ENCODE data around the gene CDH20.
A peak's percentile ranks its signal among the peaks of the same experiment; 100 is the strongest.

CDH20 gene

DNA sequence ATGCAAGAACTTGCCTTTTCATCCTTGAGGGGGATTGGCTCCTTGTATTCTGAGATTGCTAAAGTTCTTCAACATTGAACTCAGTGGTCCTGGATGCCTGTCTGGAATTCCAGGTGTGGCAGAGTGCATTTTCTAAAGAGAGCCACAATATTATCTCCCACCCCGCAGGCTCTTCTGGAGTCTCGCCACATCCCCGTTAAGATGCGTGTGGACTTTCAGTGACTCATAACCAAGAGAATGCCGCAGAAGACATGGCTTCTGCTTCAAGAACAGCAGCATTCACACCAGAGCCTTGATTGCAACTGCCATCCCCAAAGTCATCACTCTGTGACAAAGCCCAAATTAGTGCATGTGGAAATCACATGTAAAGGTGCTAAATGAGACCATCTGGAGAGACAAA is 142.7 kb downstream of the CDH20 start:
- in situ Hi-C loops (cut with MboI; ENCODE audit: low pct_unique_long_range_greater_than_20kb, low sequenced_read_pairs) = no loop called here
- no peak for DNase-seq

DNA sequence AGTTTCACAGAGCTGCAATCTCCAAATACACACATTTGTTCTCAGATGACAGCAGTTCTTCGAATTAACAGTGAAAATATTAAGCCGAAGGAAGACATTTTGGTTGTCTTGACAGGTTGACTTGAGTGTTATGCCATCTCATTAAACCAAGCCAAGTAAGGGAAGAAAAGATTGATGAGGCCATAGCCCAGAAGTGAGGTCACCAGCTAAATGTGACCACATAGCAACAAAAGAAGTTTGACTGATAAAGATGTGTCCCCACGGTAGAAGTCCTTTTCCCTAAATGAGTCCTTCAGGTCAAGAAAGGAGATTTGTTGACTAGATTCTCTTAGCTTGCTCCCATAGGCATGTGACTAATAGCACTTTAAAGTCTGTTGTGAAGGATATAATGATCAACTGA is 156.1 kb downstream of the CDH20 start:
- no peak for DNase-seq
- in situ Hi-C loops (cut with MboI; ENCODE audit: low pct_unique_long_range_greater_than_20kb, low sequenced_read_pairs) = no loop called here

DNA sequence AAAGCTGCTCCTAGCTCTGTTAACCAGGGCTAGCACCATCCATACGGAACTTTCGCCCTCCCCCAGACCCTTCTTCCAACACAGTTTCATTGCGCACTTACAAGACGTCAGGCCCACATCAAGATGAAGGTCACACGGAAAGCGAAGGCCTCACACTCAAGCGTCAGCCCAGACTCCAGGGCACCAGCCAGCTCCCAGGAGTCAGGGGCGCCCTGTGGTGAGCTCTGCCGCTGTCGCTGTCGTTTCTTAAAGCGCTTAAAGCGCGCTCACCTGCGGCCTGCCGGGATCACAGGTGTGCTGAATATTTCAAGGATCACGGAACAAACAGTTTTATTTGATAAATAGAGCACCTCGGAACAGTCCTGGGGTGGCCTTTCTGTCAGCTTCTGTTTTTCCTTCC is 163.1 kb downstream of the CDH20 start:
- in situ Hi-C loops (cut with MboI; ENCODE audit: low pct_unique_long_range_greater_than_20kb, low sequenced_read_pairs) = no loop called here
- DNase-seq = no peak

DNA sequence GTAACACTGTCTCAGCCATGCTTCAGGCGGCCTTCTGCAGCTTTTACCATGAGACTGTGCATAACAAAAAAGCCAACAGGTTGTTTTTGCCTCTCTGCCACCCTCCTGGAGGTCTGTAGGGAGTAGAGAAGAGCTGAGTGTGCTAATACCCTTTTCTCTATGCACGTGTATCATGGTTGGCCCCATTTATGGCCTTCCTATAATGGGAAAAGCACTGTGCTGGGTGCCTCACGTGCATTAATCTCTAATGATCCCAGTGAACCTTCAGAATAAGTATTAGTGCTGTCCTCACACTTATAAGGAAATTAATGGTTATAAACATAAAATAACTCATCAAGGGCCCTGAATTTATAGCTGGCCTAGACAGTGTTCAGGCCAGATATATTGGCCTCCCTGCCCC is 164.2 kb downstream of the CDH20 start:
- in situ Hi-C loops (cut with MboI; ENCODE audit: low pct_unique_long_range_greater_than_20kb, low sequenced_read_pairs) = no loop called here
- DNase-seq = no peak

DNA sequence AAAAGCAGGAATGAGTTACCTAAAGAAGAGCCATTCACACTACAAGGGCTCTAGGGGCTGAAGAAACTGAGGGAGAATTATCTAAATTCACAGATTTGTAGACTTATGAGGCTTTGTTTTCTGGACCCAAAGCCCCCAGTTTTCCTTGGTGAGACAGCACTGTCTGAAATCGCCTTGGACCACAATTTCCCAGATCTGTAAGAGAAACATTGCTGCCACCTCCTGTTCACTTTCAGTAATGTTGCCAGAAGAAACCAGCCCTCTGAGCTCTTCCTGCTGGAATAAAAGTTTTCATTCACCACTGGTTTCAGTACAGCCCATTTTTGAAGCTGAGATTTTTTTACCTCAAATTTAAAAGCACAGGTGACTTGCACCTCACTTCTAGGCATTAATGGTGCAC is 169.2 kb downstream of the CDH20 start:
- DNase-seq = peak; percentile 59
- in situ Hi-C loops (cut with MboI; ENCODE audit: low pct_unique_long_range_greater_than_20kb, low sequenced_read_pairs) = loop anchor here (25.0 kb wide), 1 partner anchor 190 kb away; no protein-coding TSS in a partner anchor

DNA sequence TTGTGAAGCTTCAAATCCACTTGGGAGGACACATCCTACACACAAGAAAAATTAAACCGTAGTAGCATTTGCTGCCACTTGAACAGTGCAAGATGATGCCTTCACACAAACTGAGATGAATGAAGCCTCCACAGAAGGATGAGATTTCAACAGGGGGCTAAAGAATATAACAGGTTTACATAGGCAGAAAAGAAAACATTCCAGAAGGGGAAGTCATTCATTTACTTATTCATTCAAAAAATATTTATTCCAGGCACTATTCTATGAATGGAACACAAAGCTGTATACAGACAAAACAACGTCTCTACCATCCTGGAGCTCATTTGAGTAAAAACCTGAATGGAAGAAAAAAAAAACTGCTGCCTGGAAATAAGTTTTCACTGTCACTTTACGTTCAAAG is 170.5 kb downstream of the CDH20 start:
- DNase-seq = no peak
- in situ Hi-C loops (cut with MboI; ENCODE audit: low pct_unique_long_range_greater_than_20kb, low sequenced_read_pairs) = loop anchor here (25.0 kb wide), 1 partner anchor 191 kb away; no protein-coding TSS in a partner anchor

DNA sequence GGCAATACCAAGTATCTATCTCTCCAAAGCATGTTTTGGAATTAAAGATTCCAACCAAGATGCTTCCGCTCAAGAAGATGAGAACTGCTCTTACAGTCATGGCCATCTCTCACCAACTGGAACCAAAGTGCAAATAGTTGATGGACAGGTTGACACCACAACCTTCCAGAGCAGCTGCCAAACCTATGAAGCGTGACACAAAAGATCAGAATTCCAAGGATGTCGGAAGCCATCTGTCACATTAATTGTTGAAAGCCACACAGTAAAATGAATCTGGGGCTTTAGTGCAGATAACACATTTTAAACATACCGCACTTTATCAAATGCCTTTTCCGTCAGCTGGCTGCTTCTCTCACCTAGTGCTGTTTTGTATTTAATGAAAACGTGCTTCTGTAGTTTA is 195.7 kb downstream of the CDH20 start:
- no peak for DNase-seq
- in situ Hi-C loops (cut with MboI; ENCODE audit: low pct_unique_long_range_greater_than_20kb, low sequenced_read_pairs) = no loop called here

DNA sequence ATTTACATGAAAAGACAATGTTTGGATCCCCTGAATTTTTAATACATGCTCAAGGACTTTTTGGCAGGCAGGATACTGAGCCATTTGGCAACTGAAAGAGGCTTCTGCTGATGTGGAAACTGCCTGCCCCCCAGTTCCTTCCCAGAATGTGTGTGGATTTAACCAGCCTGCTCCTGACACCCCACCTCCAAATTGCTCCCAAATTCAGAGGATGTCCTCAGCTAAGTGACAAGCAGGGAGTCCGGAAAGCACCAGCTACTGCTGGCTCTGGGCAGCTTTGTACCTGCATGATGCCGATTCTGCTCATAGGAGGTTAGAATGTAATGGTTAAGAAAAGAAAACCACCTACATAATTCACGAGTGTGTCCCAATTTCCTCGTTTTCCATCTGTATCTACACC is 197.5 kb downstream of the CDH20 start:
- no peak for DNase-seq
- in situ Hi-C loops (cut with MboI; ENCODE audit: low pct_unique_long_range_greater_than_20kb, low sequenced_read_pairs) = no loop called here

DNA sequence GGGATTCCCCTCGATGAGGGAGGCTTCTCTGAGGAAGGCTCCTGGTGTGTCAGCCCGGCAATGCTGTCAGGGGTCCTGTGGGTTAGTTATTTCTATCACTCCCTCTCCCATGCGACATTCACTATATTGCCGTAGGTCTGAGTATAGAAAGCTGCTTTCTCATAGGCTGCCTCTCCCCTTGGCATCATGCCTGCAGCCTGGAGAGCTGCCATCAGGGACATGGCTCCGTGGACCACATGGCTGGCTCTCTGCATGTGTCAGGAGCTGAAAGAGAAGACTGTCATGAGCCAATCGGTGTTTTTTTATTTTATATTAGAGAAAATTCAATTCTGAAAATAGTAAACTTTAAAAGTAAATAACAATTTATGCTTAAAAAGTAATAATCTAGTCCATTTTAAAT is 198.0 kb downstream of the CDH20 start:
- in situ Hi-C loops (cut with MboI; ENCODE audit: low pct_unique_long_range_greater_than_20kb, low sequenced_read_pairs) = no loop called here
- no peak for DNase-seq

DNA sequence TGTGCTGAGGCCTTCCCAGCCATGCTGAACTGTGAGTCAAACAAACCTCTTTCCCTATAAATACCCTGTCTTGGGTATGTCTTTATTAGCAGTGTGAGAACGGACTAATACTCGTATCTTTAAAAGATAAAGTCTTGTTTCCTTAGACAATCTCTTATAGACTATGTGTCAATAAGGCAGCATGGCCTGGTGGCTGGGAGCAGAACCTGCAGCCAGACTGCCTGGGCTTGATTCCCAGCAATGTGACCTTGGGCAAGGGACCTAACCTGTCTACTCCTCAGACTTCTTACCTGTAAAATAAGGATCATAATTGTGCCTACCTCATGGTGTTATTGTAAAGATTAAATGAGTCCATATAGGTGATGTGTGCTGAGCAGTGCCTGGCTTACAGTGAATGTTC is 198.7 kb downstream of the CDH20 start:
- no peak for DNase-seq
- in situ Hi-C loops (cut with MboI; ENCODE audit: low pct_unique_long_range_greater_than_20kb, low sequenced_read_pairs) = no loop called here

DNA sequence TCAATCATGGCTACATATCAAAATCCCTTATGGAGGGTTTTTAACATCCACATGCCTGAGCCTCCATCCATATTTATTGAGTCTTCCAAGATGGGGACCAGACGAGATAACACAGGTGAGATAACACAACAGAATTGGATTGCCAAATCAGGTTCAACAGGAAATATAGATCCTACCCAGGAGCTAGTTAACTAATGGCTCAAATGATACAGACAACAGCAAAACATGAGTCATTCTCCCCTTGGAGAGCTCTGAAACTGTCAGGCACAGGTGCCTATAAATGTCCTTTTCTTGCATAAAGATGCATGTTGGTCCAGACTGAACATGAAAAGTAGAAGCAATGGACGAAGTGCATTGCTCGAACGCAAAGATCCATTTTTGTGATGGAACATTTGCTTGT is 202.2 kb downstream of the CDH20 start:
- DNase-seq = no peak
- in situ Hi-C loops (cut with MboI; ENCODE audit: low pct_unique_long_range_greater_than_20kb, low sequenced_read_pairs) = no loop called here

DNA sequence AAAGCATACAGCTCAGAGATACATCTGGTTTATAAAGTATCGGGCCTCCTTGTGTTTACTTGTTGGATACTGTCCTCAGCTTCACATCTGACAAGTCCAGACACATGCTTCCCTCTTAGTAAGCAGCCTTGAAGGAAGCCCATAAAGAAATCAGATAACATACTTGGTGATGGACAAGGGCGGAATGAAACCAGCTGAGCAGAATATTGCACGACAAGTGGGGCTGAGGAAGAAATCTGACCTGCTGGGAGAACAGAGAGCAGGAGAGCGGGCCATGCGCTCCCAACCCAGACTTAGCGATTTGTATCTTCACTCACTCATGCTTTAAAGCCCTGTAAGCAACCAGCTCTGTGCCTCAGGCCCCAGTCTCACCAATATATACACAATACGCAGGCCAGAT is 208.4 kb downstream of the CDH20 start:
- in situ Hi-C loops (cut with MboI; ENCODE audit: low pct_unique_long_range_greater_than_20kb, low sequenced_read_pairs) = no loop called here
- DNase-seq = no peak

DNA sequence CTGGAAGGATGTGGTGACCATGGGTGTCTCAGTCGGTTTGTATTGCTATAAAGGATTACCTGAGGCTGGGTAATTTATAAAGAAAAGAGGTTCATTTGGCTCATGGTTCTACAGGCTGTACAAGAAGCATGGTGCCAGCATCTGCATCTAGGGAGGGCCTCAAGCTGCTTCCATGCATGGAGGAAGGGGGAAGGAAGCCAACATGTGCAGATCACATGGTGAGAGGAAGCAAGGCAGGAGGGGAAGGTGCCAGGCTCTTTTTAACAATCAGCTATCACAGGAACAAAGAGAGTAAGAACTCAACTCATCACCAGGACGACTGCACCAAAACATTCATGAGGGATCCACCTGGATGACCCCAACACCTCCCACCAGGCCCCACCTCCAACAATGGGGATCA is 209.4 kb downstream of the CDH20 start:
- in situ Hi-C loops (cut with MboI; ENCODE audit: low pct_unique_long_range_greater_than_20kb, low sequenced_read_pairs) = no loop called here
- DNase-seq = no peak

DNA sequence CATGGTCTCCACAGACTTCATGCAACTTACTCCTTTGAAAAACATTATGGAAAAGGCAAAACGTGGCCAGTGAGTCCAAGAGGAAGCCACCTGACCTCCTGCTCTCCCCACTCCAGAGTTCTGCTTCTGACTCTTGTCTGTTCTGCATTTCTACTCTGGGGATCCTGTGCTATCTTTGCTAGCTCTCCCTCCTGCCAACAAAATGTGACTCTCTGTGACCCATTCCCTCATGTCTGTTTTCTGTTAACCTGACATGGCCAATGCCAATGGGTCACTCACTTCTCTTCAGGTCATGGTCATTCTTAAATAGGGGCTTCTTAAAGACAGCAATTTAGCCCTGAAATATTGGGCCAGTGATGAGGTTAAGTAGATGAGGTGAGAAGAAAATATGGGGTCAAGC is 210.3 kb downstream of the CDH20 start:
- DNase-seq = no peak
- in situ Hi-C loops (cut with MboI; ENCODE audit: low pct_unique_long_range_greater_than_20kb, low sequenced_read_pairs) = no loop called here

DNA sequence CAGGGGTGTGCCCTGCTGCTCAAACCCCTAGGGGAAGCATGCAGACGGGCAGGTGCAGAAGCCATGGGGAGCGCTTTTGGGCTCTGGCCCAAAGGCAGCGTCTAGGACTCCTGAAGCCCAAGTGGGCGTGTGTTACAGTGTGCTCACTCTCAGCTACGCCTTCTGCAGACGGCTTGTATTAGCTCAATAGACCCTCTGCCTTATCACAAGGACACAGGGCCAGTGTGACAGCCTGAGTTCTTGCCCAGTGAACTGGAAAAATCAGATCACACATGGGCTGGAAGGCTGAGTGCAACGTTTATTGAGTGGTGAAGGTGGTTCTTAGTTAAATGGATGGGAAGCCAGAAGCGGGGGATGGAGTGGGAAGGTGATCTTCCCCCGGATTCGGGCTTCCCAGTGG is 210.9 kb downstream of the CDH20 start:
- in situ Hi-C loops (cut with MboI; ENCODE audit: low pct_unique_long_range_greater_than_20kb, low sequenced_read_pairs) = no loop called here
- DNase-seq = no peak

DNA sequence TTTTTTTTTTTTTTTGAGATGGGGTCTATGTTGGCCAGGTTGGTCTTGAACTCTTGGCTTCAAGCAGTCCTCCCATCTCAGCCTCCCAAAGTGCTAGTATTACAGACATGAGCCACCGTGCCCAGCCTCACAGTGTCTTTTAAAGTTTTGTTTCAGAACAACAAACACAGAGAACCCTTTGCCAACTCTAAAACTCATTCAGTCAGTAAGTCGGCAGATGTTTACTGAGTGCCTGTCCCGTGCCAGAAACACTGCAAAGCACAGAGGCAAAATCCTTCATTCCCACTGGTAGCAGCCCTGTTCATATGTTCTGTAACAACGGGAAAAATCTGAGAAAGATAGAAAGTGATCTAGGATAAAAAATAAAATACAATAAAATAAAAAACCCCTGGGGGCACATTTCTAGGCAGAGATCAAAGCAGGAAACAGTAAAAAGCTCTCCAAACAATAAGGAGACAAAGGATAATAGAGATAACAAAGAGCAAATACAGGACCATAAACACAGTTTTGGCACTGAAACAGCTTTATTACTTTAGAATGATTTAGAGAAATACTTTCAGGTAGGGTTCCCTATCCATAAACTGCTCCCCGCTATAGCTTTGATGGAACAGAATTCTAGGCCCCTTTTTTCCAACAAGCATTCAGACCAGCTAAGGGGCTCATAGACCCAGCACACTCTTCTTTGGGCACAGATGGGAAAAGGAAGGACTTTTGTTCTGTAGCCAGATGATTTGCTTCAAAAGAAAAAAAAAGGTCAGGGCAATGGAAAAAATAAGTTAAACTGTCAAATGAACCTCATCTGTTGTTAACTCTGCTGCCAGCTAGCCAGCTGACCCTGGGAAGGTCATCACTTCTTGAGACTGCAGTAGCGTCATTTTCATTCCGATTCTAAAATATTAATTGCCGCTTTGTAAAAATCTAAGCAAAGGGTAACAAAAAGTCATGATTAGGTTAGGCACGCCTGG is 212.3 kb downstream of the CDH20 start:
- no peak for DNase-seq
- in situ Hi-C loops (cut with MboI; ENCODE audit: low pct_unique_long_range_greater_than_20kb, low sequenced_read_pairs) = no loop called here

DNA sequence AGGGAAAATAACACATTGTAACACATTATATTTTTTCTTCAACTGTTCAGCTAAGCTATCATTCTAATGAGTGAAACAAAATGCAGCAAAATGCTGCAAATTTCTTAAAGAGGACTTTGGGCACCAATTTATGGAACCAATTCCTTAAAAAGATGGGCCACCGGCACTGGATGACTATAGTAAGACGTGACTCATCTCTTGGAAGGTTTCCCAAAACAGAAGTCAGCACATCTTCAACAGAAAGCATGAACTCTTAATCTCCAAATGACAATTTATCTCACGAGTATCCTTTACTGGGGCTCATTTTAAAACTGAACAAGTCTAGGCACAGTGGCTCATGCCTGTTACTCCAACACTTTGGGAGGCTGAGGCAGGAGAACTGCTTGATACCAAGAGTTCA is 213.4 kb downstream of the CDH20 start:
- in situ Hi-C loops (cut with MboI; ENCODE audit: low pct_unique_long_range_greater_than_20kb, low sequenced_read_pairs) = no loop called here
- DNase-seq = no peak

DNA sequence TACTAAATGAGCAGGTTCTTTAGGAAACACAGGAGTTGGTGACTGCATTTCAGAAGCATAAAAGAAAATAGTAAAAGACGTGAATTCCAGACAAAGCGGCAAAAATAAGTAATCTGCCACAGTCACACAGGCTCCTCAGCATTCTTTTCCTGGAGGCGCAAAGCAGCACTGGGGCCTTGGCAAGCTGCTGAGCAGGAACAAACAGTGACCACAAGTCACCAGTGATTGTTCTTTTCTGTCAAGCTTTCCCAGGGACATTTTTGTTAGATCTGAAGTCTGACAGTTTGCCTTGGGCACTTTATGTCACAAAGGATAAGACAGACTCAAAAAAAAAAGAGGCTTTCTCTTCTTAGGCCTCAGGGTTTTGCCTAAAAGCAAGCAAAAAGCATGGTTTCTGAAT is 216.2 kb downstream of the CDH20 start:
- in situ Hi-C loops (cut with MboI; ENCODE audit: low pct_unique_long_range_greater_than_20kb, low sequenced_read_pairs) = no loop called here
- no peak for DNase-seq

DNA sequence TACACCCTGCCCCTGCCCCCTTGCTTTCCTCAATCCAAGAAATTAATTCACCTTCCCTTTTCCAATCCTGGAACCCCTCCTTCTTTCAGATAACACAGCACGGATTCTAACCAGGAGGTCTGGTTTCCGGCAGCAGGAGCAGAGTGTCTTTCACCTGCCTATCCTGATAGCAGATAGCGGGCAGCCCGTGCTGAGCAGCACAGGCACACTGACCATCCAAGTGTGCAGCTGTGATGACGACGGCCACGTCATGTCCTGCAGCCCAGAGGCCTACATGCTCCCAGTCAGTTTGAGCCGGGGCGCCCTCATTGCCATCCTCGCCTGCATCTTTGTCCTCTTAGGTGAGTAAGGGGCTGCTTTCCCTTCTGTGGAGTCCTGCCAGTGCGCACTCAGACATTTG is 216.7 kb downstream of the CDH20 start:
- no peak for DNase-seq
- in situ Hi-C loops (cut with MboI; ENCODE audit: low pct_unique_long_range_greater_than_20kb, low sequenced_read_pairs) = no loop called here

DNA sequence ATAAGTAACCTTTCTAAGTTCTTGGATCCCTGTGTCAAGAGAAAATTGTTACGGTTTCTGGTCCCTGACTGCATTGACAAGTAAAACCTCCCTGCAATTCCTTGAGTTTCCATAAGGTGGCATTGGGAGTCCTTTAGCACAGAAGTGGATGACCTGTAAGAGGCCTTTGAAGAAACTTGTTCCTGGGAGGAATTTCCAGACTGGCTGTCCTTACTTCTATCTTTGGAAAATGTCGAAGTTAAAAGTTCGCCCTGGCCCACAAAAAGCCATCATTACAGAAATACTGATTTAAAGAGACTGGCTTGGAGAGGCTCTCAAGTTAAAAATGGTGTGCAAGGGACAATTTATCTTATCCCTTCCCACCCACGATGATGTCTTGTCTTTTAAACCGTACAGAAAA is 218.4 kb downstream of the CDH20 start:
- DNase-seq = peak; percentile 63
- in situ Hi-C loops (cut with MboI; ENCODE audit: low pct_unique_long_range_greater_than_20kb, low sequenced_read_pairs) = no loop called here

DNA sequence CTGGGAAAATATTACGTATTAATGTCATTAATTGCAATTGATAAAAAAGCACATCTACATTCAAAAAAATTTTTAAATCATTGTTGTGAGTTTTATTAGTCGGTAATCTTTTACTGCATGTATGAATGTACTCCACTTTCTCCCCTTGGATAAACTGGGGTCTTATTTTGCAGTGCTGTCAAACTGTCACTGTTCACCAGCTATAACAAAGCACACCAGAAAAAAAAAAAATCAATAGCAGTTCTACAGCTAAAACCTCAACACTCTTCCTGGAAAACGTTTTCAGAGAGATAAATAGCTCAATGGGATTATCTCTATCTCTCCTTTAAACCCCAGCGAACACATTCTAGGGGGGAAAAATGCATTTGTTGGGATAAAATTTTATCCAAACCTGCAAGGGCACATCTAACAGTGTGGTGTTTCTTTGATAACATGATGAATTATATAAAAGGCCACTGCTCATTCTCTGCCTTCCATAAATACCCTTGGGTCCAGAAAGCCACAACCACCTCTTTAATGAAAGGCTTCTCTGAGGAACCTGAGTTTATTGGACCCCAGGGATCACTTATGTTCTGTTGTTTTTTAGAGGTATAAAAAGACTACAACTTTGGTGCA is 219.9 kb downstream of the CDH20 start:
- DNase-seq = no peak
- in situ Hi-C loops (cut with MboI; ENCODE audit: low pct_unique_long_range_greater_than_20kb, low sequenced_read_pairs) = no loop called here
